SK-N-SH treated with all-trans-retinoic acid at 6 μM for 48 hours (cell line): ENCODE results near the gene QKI.

ENCODE experiments used
- ARNTL ChIP-seq: fragments of 450-650 bp; formaldehyde crosslinking; IDR thresholded peaks from 2 replicates; pipeline ENCODE4 v1.5.0; 2020; ENCODE audit warnings: low read depth, mild to moderate bottlenecking, moderate library complexity, borderline replicate concordance
- GLIS3 ChIP-seq: fragments of 250-450 bp; sonication (Bioruptor Pico); IDR thresholded peaks from 2 replicates; pipeline ENCODE4 v1.5.0; 2020; ENCODE audit warnings: mild to moderate bottlenecking, moderate library complexity
- ISL1 ChIP-seq: fragments of 250-450 bp; sonication (Bioruptor Pico); IDR thresholded peaks from 2 replicates; pipeline ENCODE4 v2.1.2; 2022; ENCODE audit warnings: mild to moderate bottlenecking, moderate library complexity
- OSR1 ChIP-seq: fragments of 250-450 bp; sonication (Bioruptor Pico); IDR thresholded peaks from 2 replicates; pipeline ENCODE4 v1.8.0; 2022; ENCODE audit warnings: moderate library complexity, mild to moderate bottlenecking, inconsistent platforms
- PATZ1 ChIP-seq: fragments of 250-450 bp; sonication (Bioruptor Pico); IDR thresholded peaks from 2 replicates; pipeline ENCODE4 v1.8.0; 2020; ENCODE audit warnings: mild to moderate bottlenecking, moderate library complexity, borderline replicate concordance
- RARB ChIP-seq: fragments of 250-450 bp; sonication (Bioruptor Pico); IDR thresholded peaks from 2 replicates; pipeline ENCODE4 v1.8.0; 2021; ENCODE audit warnings: mild to moderate bottlenecking, moderate library complexity
- SNAI2 ChIP-seq: fragments of 250-450 bp; sonication (Bioruptor Pico); IDR thresholded peaks from 2 replicates; pipeline ENCODE4 v1.5.0; 2020; ENCODE audit warnings: mild to moderate bottlenecking, moderate library complexity
- TCF4 ChIP-seq: fragments of 250-450 bp; sonication (Bioruptor Pico); IDR thresholded peaks from 2 replicates; pipeline ENCODE4 v1.8.0; 2021; ENCODE audit warnings: mild to moderate bottlenecking, moderate library complexity, borderline replicate concordance
- TSHZ2 ChIP-seq: fragments of 250-450 bp; sonication (Bioruptor Pico); IDR thresholded peaks from 2 replicates; pipeline ENCODE4 v1.5.0; 2020; ENCODE audit warnings: mild to moderate bottlenecking, moderate library complexity
- ZNF8 ChIP-seq: fragments of 450-650 bp; formaldehyde crosslinking; IDR thresholded peaks from 2 replicates; pipeline ENCODE4 v1.5.0; 2020; ENCODE audit warnings: mild to moderate bottlenecking, moderate library complexity
- TF ChIP-seq, protein P1 (sequence below): fragments of 250-450 bp; sonication (Bioruptor Pico); IDR thresholded peaks from 2 replicates; pipeline ENCODE4 v1.8.0; 2021; ENCODE audit warnings: low read depth, mild to moderate bottlenecking, moderate library complexity, borderline replicate concordance

- TF ChIP-seq ARNTL (CRISPR knock-in tag) (no peak), ISL1 (CRISPR knock-in tag) (no peak), PATZ1 (CRISPR knock-in tag) (no peak), TCF4 (CRISPR knock-in tag) (no peak), OSR1 (CRISPR knock-in tag) (no peak), SNAI2 (CRISPR knock-in tag) (no peak), RARB (no peak), GLIS3 (no peak), TSHZ2 (no peak), ZNF8 (no peak)
- TF ChIP-seq, protein P1, sequence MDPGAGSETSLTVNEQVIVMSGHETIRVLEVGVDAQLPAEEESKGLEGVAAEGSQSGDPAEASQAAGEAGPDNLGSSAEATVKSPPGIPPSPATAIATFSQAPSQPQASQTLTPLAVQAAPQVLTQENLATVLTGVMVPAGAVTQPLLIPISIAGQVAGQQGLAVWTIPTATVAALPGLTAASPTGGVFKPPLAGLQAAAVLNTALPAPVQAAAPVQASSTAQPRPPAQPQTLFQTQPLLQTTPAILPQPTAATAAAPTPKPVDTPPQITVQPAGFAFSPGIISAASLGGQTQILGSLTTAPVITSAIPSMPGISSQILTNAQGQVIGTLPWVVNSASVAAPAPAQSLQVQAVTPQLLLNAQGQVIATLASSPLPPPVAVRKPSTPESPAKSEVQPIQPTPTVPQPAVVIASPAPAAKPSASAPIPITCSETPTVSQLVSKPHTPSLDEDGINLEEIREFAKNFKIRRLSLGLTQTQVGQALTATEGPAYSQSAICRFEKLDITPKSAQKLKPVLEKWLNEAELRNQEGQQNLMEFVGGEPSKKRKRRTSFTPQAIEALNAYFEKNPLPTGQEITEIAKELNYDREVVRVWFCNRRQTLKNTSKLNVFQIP (CRISPR knock-in tag) = no peak
Observed at GRCh38 chr6:163522033-163522432, 107.5 kb downstream of the QKI start.
